GM10266 (cell line): ENCODE results near the gene TRIM15.
A peak's percentile ranks its signal among the peaks of the same experiment; 100 is the strongest.

Experiments used
- DNase-seq: peaks from one replicate; pipeline ENCODE4 v3.0.0; 2012; ENCODE audit errors: extremely low spot score
- TF ChIP-seq, protein P1 (sequence below): IDR thresholded peaks from 2 replicates; pipeline ENCODE4 v1.5.1; 2012; ENCODE audit warnings: mild to moderate bottlenecking, low read depth; ENCODE audit not compliant: control insufficient read depth, insufficient read depth; ENCODE audit errors: missing control alignments

The TRIM15 gene

DNA sequence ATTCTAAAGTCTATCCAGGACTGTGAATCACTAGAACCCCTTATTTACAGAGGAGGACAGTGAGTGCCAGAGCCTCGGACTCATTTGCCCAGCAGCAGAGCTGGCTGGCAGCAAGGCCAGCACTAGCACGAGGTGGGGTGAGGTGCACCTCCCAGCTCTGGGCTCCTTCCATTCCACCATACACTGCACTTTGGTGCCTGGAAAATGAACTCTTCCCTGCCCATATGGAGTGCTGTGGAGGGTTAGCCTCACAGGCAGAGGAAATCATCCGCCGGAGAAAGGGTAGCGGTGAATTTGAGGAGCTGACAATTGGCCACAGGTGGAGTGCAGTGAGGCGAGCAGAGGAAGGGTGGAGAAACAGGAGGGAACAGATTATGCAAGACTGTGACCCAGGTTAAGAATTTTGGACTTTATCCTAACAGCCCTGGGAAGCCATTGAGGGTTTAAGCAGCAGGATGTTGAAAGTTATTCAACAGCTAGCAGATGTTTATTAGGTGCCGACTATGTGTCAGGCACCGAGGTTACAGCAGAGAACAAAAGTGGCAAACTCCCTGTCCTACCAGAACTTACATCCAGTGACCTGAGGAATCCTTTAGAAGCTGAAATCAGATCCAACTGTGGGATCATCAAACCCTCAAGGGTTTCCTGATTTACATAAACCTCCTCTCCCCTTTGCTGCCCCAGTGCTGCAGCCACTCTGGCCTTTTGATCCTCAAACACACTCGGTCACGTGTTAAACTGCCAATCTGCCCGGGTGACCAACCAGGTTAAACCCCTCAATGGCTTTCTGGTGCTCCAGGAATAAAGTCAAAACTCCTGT is 43.7 kb downstream of the TRIM15 start:
- TF ChIP-seq, protein P1, sequence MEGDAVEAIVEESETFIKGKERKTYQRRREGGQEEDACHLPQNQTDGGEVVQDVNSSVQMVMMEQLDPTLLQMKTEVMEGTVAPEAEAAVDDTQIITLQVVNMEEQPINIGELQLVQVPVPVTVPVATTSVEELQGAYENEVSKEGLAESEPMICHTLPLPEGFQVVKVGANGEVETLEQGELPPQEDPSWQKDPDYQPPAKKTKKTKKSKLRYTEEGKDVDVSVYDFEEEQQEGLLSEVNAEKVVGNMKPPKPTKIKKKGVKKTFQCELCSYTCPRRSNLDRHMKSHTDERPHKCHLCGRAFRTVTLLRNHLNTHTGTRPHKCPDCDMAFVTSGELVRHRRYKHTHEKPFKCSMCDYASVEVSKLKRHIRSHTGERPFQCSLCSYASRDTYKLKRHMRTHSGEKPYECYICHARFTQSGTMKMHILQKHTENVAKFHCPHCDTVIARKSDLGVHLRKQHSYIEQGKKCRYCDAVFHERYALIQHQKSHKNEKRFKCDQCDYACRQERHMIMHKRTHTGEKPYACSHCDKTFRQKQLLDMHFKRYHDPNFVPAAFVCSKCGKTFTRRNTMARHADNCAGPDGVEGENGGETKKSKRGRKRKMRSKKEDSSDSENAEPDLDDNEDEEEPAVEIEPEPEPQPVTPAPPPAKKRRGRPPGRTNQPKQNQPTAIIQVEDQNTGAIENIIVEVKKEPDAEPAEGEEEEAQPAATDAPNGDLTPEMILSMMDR: no peak
- DNase-seq: no peak

DNA sequence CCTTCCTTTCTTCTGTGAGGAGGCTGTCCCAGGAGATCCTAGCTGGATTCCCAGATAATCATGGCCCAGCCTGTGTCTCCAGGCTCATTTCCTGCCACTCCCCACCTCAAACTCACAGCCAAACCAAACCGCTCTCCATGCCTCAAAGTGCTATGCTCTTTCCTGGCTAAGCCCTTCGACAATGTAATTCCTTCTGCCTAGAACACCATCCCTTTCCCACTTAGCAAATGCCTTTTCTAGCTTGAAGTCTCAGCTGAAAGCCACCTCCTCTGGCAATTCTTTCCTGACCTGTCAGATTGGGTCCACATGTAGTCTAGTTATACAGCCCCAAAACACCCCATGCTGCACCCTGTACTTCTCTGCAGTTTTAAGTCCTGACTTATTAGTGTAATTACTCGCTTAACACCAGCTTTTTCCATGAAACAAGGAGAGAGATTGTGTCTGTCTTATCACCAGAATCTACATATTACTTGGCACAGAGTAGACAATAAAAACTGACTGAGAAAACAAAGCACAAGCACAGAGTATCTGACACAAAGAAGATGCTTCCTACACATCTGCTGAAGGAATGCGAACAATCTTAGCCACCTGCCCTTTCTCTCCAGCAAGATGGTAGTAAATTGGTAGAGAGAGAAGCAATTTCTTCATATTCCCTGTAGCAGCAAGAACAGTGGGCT is 44.4 kb downstream of the TRIM15 start:
- TF ChIP-seq, protein P1: no peak
- no peak for DNase-seq

DNA sequence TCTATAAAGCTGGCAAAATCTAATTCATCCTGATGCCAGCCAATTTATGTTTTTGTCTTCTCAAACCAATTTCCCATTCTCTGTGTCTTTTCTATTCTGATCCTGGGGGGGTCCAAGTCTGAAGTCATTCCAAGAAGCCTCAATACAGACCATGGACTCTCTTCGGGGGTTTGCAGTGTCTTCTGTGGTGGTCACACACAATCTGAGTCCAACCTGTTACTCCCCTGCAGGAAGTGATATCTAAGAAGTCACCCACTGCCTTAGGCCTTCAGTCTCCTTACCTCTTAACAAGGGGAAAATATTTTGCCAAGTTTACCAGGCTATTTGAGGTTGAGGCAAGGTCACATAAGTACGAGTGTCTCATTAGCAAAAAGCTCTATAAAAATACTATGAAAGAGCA is 48.0 kb downstream of the TRIM15 start:
- no peak for DNase-seq
- TF ChIP-seq, protein P1: no peak

DNA sequence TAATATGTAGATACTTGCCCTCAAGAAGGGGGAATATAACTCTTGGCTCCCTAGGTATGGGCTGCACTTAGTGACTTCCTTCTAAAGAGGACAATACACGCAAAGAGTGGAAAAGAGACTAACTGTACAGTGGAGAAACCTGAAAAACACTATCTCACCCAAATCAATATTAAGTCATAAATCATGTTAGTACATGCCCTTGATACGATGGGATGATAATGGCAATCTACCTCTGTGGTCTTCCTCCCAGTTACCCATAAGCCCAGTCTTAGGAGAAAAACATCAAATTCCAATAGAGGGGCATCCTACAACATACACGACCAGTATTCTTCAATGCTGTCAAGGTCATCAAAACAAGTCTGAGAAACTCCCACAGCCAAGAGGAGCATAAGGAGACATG is 48.6 kb downstream of the TRIM15 start:
- TF ChIP-seq, protein P1: no peak
- DNase-seq: no peak

DNA sequence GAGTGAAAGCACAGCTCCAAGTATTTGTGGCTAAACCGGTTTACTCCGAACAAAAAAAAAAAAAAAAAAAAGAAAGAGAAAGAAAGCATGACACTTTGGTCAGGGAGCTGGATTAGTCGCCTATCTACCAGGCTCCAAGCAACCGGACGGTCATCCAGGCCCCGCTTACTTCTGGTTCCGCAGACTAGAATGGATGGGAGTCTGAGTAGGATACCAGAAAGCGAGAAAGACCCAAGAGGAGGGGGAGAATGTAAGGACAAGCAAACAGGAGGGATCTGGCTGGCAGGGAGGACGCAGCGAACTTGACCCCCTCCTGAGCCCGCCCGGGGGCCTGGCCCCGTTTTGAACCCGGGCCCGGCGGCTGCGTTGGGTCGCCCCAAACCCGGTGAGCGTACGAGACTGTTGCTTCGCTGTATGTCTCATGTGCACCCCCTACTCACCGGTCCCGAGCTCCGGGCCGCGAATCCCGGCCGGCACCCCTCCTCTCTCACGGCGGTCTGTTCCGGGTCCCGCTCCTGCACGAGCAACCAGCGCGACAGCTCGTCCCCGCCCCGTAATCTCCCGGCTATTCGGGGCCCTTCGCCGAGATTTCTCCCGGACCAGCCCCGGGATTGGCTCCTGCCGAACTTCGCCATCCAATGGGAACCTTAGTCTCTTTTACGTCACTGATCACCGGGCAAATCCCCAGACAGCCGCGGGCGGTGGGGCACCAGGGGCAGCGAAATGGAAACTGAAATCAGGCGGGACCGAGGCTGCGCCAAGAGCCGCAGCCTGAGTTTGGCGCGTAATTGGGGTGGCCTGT is 49.7 kb downstream of the TRIM15 start, which contains the start of gene TRIM26:
TSS of gene TRIM26 (minus strand) at position 542 of the 802 bp plus-strand sequence. CDS start 14,303 bp downstream, outside the sequence.
- TF ChIP-seq, protein P1: no peak
- peak; percentile 98 for DNase-seq

DNA sequence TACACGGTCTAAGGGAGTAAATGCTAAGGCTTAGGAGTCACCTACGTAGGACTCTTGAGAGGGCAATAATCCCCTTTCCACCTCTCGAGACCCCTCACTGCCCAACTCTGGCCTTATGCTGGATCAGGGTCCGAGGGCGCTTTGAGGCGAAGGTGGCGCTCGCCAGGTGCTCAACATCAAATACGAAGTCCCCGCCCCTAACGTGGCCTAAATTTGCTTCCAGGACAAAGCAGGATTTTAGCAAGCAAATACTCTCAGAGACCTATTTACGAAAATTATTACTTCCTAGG is 50.3 kb downstream of the TRIM15 start:
- TF ChIP-seq, protein P1: no peak
- DNase-seq: no peak
